HG03135 (cell line): ENCODE data around the gene CLDN24.
"Not testable (repeated sequence)": the region's sequence is repeated elsewhere in the genome, so short reads cannot be mapped to it uniquely, and the experiment has no call there.

ENCODE experiments used
- ATAC-seq: cut with Tn5 transposase; IDR thresholded peaks from one replicate; pipeline ENCODE4 v1.9.1; 2021; ENCODE audit warnings: mild to moderate bottlenecking, moderate library complexity; ENCODE audit not compliant: unreplicated experiment

Gene CLDN24

DNA sequence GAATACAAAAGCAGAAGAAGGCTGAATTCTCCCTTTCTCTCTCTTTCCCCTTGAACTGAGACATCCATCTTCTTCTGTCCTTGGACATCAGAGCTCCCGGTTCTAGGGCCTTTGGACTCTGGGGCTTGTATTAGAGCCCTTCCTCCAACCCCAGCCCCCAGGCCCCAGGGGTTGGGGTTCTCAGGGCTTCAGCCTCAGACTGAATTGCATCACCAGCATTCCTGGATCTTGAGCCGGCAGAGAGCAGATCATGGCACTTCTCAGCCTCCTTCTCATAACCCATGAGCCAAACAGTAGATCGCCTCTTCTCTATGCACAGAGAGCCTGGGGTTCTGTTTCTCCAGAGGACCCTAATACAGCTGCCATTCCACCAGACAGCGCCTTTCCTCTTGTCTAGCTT is 25.3 kb upstream of the CLDN24 start:
- ATAC-seq: no peak

GRCh38 chr4:183347146-183347545 is 24.9 kb upstream of the CLDN24 start:
- ATAC-seq: no peak

DNA sequence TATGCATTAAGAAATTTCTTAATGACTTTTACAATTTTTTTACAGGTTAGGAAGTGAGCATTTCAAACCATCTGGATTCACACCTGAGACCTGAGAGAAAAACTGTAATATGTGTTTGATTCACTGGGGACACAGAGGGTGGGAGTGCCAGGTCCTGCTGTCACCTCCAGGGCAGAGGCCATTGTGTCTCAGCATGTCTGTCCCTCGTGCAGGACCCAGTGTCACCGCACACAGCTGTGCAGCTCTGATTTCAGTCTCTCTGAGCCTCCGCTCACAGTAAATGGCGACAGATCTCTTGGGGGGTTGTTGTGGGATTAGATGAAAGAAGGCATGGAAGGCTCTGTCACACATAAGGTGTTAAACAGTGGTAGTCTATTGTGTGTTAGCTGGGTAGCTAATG is 23.0 kb upstream of the CLDN24 start:
- ATAC-seq: no peak

- ATAC-seq: no peak
Measured at GRCh38 chr4:183344523-183345255, 22.5 kb upstream of the CLDN24 start.

DNA sequence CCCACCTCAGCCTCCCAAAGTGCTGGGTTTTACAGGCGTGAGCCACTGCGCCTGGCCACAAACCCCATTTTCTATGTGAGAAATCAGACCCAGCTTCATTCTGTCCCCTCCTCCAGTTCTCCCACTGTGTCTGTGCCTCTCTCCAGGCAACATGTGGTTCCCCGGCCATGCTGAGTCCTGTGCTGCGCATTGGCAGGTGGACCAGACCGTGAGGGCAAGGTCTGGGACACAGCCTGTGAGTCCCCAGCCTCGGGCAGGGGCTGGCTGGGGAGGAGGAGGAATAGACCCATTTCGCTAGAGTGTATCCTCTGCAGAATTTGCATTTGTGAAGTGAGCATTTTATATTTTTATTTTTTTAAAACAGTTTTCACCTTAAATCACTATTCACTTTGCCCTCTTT is 21.5 kb upstream of the CLDN24 start:
- ATAC-seq: no peak

GRCh38 chr4:183342541-183343533 is 20.6 kb upstream of the CLDN24 start:
- ATAC-seq: no peak

DNA sequence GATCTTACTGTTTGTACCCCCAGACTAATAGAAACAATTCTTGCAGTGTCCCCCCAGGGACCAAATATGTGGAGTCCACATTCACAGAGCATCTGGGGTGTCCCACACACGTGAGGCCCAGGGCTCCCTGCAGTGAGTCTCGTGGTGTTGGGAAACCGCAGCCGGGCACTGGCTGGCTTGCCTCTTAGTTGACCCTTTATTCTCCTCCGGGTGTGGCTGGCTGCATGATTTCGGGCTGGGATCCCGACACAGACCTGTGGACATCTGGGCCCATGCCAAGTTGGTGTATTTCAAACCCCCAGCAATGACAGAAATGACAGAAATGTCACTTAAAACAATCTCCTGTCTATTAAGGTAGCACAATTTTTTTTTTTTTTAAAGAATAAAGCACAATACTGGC is 15.6 kb upstream of the CLDN24 start:
- no peak for ATAC-seq

- no peak for ATAC-seq
Measured at GRCh38 chr4:183337349-183337748, 15.1 kb upstream of the CLDN24 start.

- ATAC-seq: no peak
Measured at GRCh38 chr4:183335369-183335940, 13.2 kb upstream of the CLDN24 start.

- no peak for ATAC-seq
Measured at GRCh38 chr4:183333983-183334382, 11.8 kb upstream of the CLDN24 start.

DNA sequence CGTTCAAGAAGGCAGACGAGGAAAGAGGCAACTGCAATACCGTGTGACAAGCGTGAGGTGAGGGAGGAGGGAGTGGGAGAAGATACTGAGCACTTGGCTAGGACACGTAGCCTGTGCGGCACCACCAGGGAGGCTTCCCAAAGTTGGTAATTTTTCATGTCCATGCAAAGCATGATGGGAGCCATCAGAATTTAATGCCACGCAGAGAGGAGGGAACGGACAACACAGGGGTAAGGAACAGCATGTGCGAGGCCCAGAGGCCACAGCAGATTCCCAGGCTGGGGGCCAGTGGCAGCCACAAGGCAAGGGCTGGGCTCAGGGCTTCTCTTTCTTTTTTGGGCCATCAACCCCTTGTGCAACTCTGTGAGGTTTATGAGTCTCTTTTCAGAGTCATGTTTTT is 11.0 kb upstream of the CLDN24 start:
- no peak for ATAC-seq

- no peak for ATAC-seq
Measured at GRCh38 chr4:183332447-183332846, 10.2 kb upstream of the CLDN24 start.

GRCh38 chr4:183330841-183331240 is 8.6 kb upstream of the CLDN24 start:
- ATAC-seq: no peak

- ATAC-seq: no peak
Measured at GRCh38 chr4:183329954-183330742, 7.9 kb upstream of the CLDN24 start.

GRCh38 chr4:183329244-183329643 is 7.0 kb upstream of the CLDN24 start:
- ATAC-seq: no peak

DNA sequence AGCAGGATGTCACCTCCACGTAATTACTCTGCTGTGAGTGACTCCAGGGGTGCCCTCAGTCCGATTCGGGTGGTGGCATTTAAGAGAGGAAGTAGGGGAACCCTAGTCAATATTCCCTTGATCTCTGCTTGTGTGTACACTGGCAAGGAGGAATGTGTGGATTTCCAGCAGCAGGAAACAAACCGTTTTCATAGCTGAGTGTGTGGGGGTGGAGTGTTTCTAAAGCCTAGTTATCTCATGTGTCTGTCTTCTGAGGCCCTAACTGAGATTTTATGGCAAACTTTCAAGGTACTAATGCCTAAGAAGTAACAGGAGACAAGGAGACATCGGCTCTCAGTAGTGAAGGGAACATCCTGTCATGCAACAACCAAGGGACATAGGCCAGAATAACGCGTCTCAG is 6.6 kb upstream of the CLDN24 start:
- no peak for ATAC-seq

- no peak for ATAC-seq
Measured at GRCh38 chr4:183327827-183328226, 5.6 kb upstream of the CLDN24 start.

DNA sequence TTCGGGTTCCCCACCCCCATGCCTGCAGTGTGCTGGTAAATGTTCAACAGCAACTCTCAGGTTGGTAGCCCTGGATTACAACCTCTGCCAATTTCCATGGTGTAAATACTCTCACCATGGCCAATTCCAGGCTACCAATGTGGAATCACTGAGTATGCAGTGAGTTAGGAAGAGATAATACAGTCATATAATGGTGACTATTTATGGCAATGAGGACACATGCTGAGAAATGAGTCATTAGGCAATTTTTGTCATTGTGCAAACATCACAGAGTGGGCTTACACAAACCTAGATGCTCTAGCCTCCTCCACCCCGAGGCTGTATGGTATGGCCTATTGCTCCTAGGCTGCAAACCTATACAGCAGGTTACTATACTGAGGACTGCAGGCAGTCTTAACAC is 4.6 kb upstream of the CLDN24 start:
- no peak for ATAC-seq

- not testable (repeated sequence) for ATAC-seq
Measured at GRCh38 chr4:183326387-183326786, 4.2 kb upstream of the CLDN24 start.

DNA sequence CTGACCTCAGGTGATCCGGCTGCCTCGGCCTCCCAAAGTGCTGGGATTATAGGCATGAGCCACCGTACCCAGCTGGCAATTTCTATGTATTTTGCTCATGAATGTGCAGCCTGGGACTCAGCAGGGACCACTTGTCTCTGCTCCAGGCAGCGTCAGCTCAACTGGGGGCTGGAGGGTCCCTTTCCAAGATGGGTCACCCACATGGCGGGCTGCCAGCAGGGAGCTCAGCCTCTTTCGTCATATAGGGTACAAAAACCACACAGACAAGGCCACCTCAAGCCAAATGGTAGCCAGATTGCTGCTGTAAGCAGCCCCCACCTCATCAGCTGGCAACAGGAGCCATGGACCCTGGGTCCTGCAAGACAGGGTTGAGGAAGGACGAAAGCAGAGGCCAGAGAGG is 2.4 kb upstream of the CLDN24 start:
- ATAC-seq: no peak

DNA sequence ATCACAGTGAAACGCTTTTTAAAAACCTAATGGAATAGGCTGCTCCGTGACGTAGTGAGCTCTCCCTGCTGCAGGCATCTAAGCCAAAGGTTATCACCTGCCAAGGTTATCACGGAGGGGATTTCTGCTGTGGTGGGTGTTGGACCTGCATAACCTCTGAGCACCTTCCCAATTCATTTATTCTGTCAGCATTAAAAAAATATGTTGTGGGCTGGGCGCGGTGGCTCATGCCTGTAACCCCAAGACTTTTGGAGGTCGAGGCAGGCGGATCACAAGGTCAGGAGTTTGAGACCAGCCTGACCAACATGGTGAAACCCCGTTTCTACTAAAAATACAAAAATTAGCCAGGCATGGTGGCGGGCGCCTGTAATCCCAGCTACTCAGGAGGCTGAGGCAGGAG is 1.8 kb upstream of the CLDN24 start:
- not testable (repeated sequence) for ATAC-seq
